HG02970 (cell line): Measurements from ENCODE around the gene PRKCE.
"Not testable (repeated sequence)": the region's sequence is repeated elsewhere in the genome, so short reads cannot be mapped to it uniquely, and the experiment has no call there.

ENCODE experiments used
- ATAC-seq: cut with Tn5 transposase; IDR thresholded peaks from one replicate; pipeline ENCODE4 v1.9.1; 2021; ENCODE audit warnings: mild to moderate bottlenecking, moderate library complexity, moderate number of reproducible peaks; ENCODE audit not compliant: unreplicated experiment, low FRiP score

The PRKCE gene

GRCh38 chr2:46223514-46223913, 572.0 kb downstream of the PRKCE start:
- ATAC-seq: not testable (repeated sequence)

DNA sequence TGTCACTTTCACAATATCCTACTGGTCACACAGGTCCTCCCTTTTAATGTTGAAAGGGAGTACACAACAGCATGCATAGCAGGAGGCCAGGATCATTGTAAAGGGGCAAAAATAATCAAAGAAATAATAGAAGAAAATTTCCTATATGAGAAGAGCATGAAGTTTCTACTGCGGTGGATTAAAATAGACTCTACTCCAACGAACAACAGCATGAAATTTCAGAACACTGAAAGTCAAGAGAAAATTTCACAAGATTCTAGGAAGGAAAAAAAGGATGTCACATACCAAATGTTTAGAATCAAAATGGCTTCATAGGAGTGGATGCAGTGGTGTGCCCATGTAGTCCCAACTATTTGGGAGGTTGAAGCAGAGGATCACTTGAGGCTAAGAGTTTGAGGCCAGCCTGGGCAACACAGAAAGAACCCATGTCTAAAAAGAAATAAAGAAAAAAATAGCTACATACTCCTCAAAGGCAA, 573.7 kb downstream of the PRKCE start:
- ATAC-seq: no peak

DNA sequence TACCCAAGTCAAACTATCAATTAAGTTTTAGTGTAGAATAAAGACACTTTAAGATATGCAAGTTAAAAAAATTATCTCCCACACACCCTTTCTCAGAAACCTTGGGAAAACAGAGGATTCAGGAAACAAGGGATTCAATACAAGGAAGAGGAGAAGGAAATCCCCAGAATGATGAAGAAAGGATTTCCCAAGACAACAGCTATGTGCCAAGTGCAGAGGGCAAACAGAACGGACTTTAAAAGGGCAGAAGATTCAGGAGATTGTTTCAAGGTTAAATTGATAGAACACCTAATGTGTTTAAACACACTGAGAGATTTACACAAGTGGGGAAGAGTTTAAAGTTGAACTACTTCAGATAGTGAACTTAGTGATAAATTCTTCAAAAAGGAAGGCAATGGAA, 574.3 kb downstream of the PRKCE start:
- ATAC-seq: no peak

- ATAC-seq: no peak
Measured at GRCh38 chr2:46226620-46227019, 575.1 kb downstream of the PRKCE start.

DNA sequence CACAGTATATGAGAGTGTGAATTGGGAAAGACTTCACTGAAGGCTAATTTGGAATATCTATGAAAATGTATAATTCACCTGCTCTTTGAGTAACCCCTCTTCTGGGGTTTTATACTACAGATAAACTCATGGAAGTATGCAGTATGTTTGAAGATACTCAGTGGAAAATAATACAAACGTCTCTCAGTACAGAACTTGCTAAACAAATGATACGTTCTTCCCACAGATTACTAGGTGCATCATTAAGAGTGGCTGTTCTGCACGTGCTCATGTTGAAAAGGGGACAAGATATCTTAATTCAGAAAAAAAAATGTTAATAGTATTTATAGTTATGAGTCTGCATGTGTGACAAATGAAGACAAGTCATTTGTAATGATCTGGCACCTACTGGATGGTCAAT, 575.5 kb downstream of the PRKCE start:
- no peak for ATAC-seq

DNA sequence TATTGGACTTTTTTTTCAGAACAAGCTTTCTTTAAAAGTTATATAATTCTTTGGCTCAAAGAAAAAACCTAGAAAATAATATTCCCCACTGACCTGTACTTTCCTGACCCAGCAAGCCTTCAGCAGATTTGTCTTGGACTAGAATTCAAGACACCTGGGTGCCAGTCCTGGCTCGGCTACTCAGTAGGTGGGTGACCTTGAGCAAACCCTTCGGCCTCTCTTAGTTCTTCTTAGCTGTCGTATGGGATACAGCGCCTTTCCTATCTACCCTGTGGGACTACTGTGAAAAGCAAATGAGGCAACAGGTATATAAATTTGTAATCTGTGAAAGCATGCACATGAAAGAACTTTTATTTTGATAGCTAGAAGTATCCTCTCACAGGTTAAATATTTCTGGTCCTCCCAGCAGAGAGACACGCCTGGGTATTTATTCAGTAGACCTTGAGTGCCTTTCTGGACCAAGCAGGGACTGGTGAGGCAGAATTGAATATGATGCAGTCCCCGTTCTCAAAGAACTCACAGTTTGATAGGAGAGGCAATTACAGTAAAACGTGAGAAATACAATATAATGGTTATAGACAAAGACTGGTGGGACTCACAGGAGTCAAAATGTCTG, 576.3 kb downstream of the PRKCE start:
- ATAC-seq: no peak

GRCh38 chr2:46229134-46230063, 577.9 kb downstream of the PRKCE start:
- ATAC-seq: peak; percentile 56

GRCh38 chr2:46230115-46230571, 578.7 kb downstream of the PRKCE start:
- ATAC-seq: peak; percentile 42

DNA sequence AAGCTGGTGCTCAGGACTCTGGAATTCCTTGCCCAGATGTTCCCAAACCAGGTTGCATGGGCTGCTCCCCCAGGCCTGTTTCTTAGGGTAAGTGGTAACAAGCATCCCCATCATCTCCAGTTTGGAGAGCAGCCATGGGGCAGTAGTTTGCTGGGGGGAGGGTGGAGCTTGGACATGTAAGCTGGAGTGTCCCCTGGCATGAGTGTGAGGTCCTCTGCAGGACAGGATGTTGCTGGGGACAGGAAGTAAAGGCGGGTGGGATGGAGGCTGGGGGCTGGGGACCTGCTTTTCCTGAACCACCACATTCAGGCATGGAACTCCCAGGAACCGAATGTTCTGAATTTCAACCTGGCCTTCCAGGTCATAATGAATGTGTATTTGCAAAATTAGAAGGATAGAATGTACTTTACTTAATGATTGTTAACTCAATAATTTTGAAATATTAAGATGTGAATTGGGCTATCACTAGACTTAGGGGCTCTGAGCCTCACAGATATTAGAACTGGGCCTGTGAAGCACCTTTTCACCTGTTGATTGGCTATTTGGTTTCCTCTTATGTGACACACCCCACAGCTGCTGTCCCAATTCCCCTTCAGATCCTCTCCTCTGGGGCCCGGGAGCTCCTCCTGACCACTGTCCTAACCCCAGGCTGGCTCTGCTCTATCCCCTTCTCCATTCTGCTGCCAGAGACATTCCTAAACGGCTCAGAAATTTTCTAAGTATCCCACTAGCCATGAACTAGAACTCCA, 579.4 kb downstream of the PRKCE start:
- no peak for ATAC-seq

GRCh38 chr2:46231721-46232120, 580.2 kb downstream of the PRKCE start:
- no peak for ATAC-seq

DNA sequence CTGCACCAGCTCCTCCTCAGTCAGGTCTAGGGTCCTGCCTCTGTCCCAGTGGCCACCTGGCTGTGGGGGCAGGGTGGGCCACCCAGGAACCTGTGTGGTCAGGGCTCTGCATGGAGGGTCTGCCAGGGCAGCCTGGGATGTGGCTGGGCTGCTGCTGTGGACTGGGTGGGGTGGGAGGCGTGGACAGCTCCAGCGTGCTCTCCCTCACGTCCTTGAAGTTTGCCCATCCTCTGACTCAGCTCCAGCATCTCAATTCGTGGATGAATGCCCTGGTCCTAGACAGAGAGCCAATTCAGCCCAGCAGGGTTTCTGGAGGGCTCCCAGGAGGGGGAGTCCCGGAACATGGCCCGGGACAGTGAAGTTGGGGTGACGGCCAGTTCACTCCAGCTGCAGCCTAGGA, 581.4 kb downstream of the PRKCE start:
- no peak for ATAC-seq

- ATAC-seq: no peak
Measured at GRCh38 chr2:46236006-46236875, 584.8 kb downstream of the PRKCE start.

DNA sequence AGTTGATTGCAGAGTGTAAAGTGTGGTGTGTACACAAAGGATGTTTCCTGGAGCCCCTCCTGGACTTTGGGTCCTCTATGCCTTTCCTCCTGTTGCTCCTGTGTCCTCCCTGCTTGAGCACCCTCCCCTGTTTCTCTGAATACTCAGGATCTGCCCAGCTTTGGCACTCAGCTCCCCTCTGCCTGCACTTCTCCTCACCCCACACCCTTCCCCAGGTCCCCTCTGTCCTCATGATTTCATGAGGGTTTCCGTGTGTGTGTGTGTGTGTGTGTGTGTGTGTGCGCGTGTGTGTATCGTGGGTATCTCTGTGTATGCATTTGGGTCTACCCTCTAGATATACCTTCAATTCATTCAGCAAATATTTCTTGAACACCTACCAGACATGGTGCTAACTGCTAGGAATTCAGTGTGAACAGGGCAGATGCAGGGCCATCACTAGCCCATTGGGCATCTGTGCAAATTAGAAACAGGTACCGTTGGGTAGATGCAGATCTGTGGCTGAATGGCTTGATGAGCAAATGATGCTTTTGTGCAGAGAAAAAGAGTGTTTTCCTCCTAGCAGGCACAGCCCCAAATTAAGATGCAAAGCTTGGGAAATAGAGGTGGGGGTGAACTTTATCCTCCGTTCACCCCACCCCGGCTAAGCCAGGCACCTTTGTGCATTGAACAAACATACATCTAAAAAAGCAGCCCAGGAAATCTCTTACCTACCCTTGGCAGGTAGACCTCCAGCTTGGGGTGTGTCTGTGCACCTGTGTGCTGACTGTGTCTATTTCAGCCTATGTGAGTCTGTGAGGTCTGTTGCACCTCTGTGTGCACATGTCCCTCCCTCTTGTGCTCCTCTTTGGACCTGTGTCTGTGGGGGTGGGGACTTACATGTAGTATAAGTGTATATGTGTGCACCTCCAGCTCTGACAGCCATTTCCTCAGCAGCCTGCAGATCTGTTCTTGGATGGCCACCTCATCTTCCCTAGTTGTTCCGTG, 585.7 kb downstream of the PRKCE start:
- ATAC-seq: no peak
